Colonic mucosa (tissue), 4 donors: ENCODE results near the gene SLC13A2. TPM values are rescaled to one million over a fixed set of nuclear protein-coding genes. Genes with fewer than 3 reads are reported as not detected.

ENCODE experiments used
- DNase-seq: peaks from one replicate; pipeline ENCODE4 v3.0.0-alpha.2; 2020
- H3K27ac ChIP-seq: fragments of 200-600 bp; one replicate; pipeline ENCODE4 v1.8.0; 2021
- H3K27me3 ChIP-seq: fragments of 200-600 bp; one replicate; pipeline ENCODE4 v1.8.0; 2021
- H3K36me3 ChIP-seq: fragments of 200-600 bp; one replicate; pipeline ENCODE4 v1.8.0; 2021
- H3K4me1 ChIP-seq: fragments of 200-600 bp; one replicate; pipeline ENCODE4 v1.8.0; 2021; ENCODE audit warnings: mild to moderate bottlenecking
- H3K4me3 ChIP-seq: fragments of 200-600 bp; one replicate; pipeline ENCODE4 v1.8.0; 2021
- H3K9ac ChIP-seq, 2 donors: one replicate each; pipeline ENCODE4 v1.7.0; 2013; ENCODE audit warnings: control low read depth in 2 of 2, low read depth in 2 of 2, low read length in 2 of 2
- H3K9me3 ChIP-seq: fragments of 200-600 bp; one replicate; pipeline ENCODE4 v1.8.0; 2021
- CTCF ChIP-seq: fragments of 200-600 bp; IDR thresholded peaks from one replicate; pipeline ENCODE4 v1.8.0; 2022; ENCODE audit warnings: antibody characterized with exemption, mild to moderate bottlenecking
- intact Hi-C: fragments of 100-400 bp; cut with DNase I; formaldehyde crosslinking; loops from one replicate; pipeline ENCODE4 v1.14.1; 2022
- total RNA-seq, 2 donors: library from RNA; stranded (reverse); fragmentation: NEBNext Ultra II Directional in 1 of 2; extraction: Animal tissue kit (Norgen Biotek cat#: 25700) in 1 of 2; gene quantifications; one replicate each; pipeline ENCODE4 v1.2.1, GENCODE V29; 2021
- donor health status: healthy.
- donor health status: DM: no; HTN: no; CAD: no.
- donor health status: DM: no; HTN: no; CAD: no.

The SLC13A2 gene
- total RNA-seq, 2 donors from 2014 or later = 24.7 to 40.5 TPM

GRCh38 chr17:28523186-28523585, 49.7 kb downstream of the SLC13A2 start:
- TF ChIP-seq CTCF = no peak
- H3K9me3 ChIP-seq = no peaks in the 10 kb centered on the region
- intact Hi-C loops = no loop called here
- no peaks in the 10 kb centered on the region for H3K27me3 ChIP-seq
- DNase-seq = no peak
- H3K9ac ChIP-seq = no peak overlapping the region
- H3K4me3 ChIP-seq = no peak overlapping the region
- no peak overlapping the region for H3K27ac ChIP-seq
- H3K36me3 ChIP-seq = no peaks in the 10 kb centered on the region
- peaks cover 11% of the 10 kb centered on the region for H3K4me1 ChIP-seq

DNA sequence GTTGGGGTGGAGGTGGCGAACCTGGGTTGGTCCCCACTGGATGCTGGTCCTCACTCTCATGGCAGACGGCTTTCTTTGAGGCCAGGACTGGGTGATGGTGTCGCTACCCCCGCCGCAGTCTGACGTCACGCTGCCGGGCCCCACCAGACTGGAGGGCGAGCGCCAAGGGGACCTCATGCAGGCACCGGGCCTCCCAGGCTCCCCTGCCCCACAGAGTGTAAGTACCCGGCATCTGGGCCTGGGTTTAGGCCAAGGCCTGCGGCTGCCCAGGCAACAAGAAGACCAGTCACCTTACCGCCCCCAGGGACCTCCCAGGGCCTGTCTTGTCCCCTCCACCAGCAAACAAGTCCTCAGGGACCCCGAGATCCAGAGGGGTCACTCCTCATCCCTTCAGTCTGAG, 50.4 kb downstream of the SLC13A2 start:
- no peaks in the 10 kb centered on the region for H3K9me3 ChIP-seq
- H3K36me3 ChIP-seq = no peaks in the 10 kb centered on the region
- TF ChIP-seq CTCF = no peak
- H3K4me1 ChIP-seq = peaks cover 18% of the 10 kb centered on the region
- no peak overlapping the region for H3K9ac ChIP-seq
- H3K27ac ChIP-seq = no peak overlapping the region
- H3K27me3 ChIP-seq = no peaks in the 10 kb centered on the region
- intact Hi-C loops = no loop called here
- no peak overlapping the region for H3K4me3 ChIP-seq
- no peak for DNase-seq

DNA sequence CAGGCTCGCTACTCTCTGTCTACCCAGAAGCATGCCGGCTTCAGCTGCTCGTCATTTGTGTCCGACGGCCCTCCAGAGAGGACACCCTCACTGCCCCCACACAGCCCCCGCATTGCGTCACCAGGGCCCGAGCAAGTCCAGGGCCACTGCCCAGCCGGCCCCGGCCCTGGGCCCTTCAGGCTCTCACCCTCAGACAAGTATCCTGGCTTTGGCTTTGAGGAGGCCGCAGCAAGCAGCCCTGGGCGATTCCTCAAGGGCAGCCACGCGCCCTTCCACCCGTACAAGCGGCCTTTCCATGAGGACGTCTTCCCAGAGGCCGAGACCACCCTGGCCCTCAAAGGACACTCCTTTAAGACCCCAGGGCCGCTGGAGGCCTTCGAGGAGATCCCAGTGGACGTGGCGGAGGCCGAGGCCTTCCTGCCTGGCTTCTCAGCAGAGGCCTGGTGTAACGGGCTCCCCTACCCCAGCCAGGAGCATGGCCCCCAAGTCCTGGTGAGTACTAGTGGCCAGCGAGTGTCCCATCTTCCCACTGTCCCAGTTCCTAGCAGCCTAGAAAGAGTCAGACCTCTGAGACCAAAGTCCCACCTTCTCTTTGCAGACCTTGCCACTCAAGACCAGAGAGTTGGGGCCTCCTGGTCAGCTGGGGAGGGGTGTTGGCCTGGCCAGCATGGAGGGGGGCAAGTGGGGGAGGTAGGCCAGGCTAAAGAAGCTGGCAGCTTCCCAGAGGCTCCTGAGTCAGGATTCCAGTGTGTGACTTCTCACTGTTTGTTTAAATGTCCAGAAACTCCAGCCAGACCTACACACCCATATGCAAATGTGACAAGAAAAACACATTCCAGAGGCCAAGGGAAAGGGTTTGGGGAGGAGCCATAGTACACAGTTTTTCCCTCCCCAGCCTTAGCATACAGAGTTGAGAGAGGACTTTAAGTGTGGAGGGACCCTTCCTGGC, 51.3 kb downstream of the SLC13A2 start:
- H3K4me1 ChIP-seq = peaks cover 18% of the 10 kb centered on the region
- TF ChIP-seq CTCF = no peak
- no peak overlapping the region for H3K4me3 ChIP-seq
- peak; percentile 79 for DNase-seq
- peak overlapping the region; percentile 63 for H3K27ac ChIP-seq
- H3K36me3 ChIP-seq = no peaks in the 10 kb centered on the region
- no peaks in the 10 kb centered on the region for H3K9me3 ChIP-seq
- intact Hi-C loops = no loop called here
- H3K27me3 ChIP-seq = no peaks in the 10 kb centered on the region
- H3K9ac ChIP-seq = peak overlapping the region in 1 of 2 donors; percentile 43

GRCh38 chr17:28526381-28526780, 52.9 kb downstream of the SLC13A2 start:
- DNase-seq = no peak
- no peaks in the 10 kb centered on the region for H3K27me3 ChIP-seq
- no peaks in the 10 kb centered on the region for H3K9me3 ChIP-seq
- intact Hi-C loops = no loop called here
- H3K36me3 ChIP-seq = no peaks in the 10 kb centered on the region
- no peak overlapping the region for H3K27ac ChIP-seq
- H3K4me3 ChIP-seq = no peak overlapping the region
- H3K9ac ChIP-seq = no peak overlapping the region
- peaks cover 18% of the 10 kb centered on the region for H3K4me1 ChIP-seq
- TF ChIP-seq CTCF = no peak

DNA sequence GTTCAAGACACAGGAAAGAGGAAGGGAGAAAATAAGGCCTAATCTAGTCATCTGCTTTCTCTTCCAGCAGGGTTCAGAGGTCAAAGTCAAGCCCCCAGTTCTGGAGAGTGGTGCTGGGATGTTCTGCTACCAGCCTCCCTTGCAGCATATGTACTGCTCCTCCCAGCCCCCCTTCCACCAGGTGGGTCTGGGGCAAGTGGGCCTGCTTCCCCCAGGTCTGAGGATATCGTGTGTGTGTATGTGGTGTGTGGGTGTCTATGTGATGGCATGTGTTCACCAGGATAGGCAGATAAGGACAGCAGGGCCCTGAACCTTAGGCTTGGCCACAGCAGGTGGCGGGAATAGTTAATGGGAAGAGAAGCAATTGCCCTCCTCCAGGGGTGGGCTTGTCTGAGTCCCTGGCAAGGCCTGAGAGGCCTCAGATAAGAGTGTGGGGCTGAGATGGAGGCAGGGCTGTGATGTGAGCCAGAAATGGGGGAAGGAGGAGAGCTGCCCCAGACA, 53.8 kb downstream of the SLC13A2 start:
- Histone ChIP-seq H3K36me3 (no peaks in the 10 kb centered on the region), H3K27me3 (no peaks in the 10 kb centered on the region), H3K27ac (no peak overlapping the region), H3K9ac (no peak overlapping the region), H3K4me1 (peaks cover 18% of the 10 kb centered on the region), H3K4me3 (no peak overlapping the region), H3K9me3 (no peaks in the 10 kb centered on the region)
- no peak for DNase-seq
- intact Hi-C loops = no loop called here
- no peak for TF ChIP-seq CTCF
